HCT116 (cell line): ENCODE data around the gene C19orf25. TPM values are rescaled to one million over a fixed set of nuclear protein-coding genes. Genes with fewer than 3 reads are reported as not detected.

Experiments
- ATAC-seq: fragments of 200-7000 bp; cut with Tn5 transposase; 2 replicates; pipeline ENCODE4 v1.9.1; 2020; ENCODE audit warnings: mild to moderate bottlenecking, moderate library complexity
- BruUV-seq: library from RNA; stranded (reverse); fragments of 400-500 nt; replicated peaks from 2 replicates; lab custom pipeline; 2021; lab: Mats Ljungman, UMichigan
- CTCF ChIA-PET: fragments of 300-600 bp; sonication (Branson Sonifier 250); formaldehyde crosslinking; loops from one replicate; lab custom pipeline; 2021; ENCODE audit warnings: antibody characterized with exemption; lab: Charles Lee
- POLR2A ChIA-PET: fragments of 300-600, 350-600 bp; sonication (Branson Sonifier 250); formaldehyde crosslinking; loops from one replicate; lab custom pipeline; 2021; ENCODE audit warnings: antibody characterized with exemption; lab: Charles Lee
- RAD21 ChIA-PET, 2 experiments: fragments of 300-600 bp; sonication (Branson Sonifier 250); formaldehyde crosslinking; loops; one replicate each; lab custom pipeline; 2023; ENCODE audit warnings: low total read pairs in 2 of 2; ENCODE audit not compliant: uncharacterized antibody in 2 of 2, unreplicated experiment in 2 of 2, low non-redundant PET in 1 of 2; lab: Charles Lee
- DNase-seq: peaks from one replicate; pipeline ENCODE4 v3.0.0-alpha.2; 2010; ENCODE audit warnings: low read depth, low spot score
- H2AFZ ChIP-seq: fragments of 200-600 bp; shearing (Covaris generic), sonication (generic); 2 replicates; pipeline ENCODE4 v1.6.1; 2017; ENCODE audit warnings: low read depth, mixed run types, mixed read lengths, antibody characterized with exemption, low read length; ENCODE audit not compliant: poor library complexity, severe bottlenecking
- H3K27ac ChIP-seq: 2 replicates; pipeline ENCODE4 v1.5.1; 2012; ENCODE audit warnings: low read depth, low read length
- H3K27me3 ChIP-seq: fragments of 200-600 bp; sonication (generic); 2 replicates; pipeline ENCODE4 v1.6.1; 2016; ENCODE audit warnings: mixed run types, low read length, mixed read lengths; ENCODE audit not compliant: insufficient read depth
- H3K36me3 ChIP-seq, 2 experiments: fragments of 200-500 bp in 1 of 2; fragments of 200-600 bp in 1 of 2; sonication (Bioruptor generic) in 1 of 2; sonication (generic) in 1 of 2; 2 replicates each; pipeline versions ENCODE4 v1.5.1 to v1.6.1; 2014 to 2016; ENCODE audit warnings: low read length in 2 of 2, inconsistent platforms in 1 of 2, mixed read lengths in 1 of 2, mixed run types in 1 of 2; ENCODE audit not compliant: insufficient read depth in 2 of 2, control insufficient read depth in 1 of 2
- H3K4me1 ChIP-seq, 2 experiments: fragments of 200-600 bp in 1 of 2; sonication (generic) in 1 of 2; 2 replicates each; pipeline versions ENCODE4 v1.5.1 to v1.6.1; 2012 to 2017; ENCODE audit warnings: low read length in 2 of 2, inconsistent platforms in 1 of 2, mild to moderate bottlenecking in 1 of 2, mixed read lengths in 1 of 2, mixed run types in 1 of 2, moderate library complexity in 1 of 2; ENCODE audit not compliant: insufficient read depth in 2 of 2, control insufficient read depth in 1 of 2
- H3K4me2 ChIP-seq: fragments of 200-600 bp; sonication (generic); 2 replicates; pipeline ENCODE4 v1.6.1; 2017; ENCODE audit warnings: mixed run types, low read length, mixed read lengths
- H3K4me3 ChIP-seq, 2 experiments: fragments of 200-600 bp in 1 of 2; sonication (generic) in 1 of 2; replicated peaks in 1 of 2; 2 replicates each; pipeline ENCODE4 v1.5.1; 2011 to 2016; ENCODE audit warnings: low read length in 2 of 2, control low read depth in 1 of 2, low read depth in 1 of 2, mild to moderate bottlenecking in 1 of 2, mixed read lengths in 1 of 2, mixed run types in 1 of 2
- H3K79me2 ChIP-seq: fragments of 200-600 bp; sonication (generic); 2 replicates; pipeline ENCODE4 v1.6.1; 2017; ENCODE audit warnings: mild to moderate bottlenecking, mixed run types, low read length, moderate library complexity, mixed read lengths; ENCODE audit not compliant: insufficient read depth
- H3K9ac ChIP-seq: fragments of 200-600 bp; sonication (generic); 2 replicates; pipeline ENCODE4 v1.6.1; 2016; ENCODE audit warnings: low read length, mixed read lengths
- H3K9me2 ChIP-seq: fragments of 200-600 bp; sonication (generic), shearing (Covaris generic); 2 replicates; pipeline ENCODE4 v1.6.1; 2017; ENCODE audit warnings: mixed run types, mild to moderate bottlenecking, moderate library complexity; ENCODE audit not compliant: insufficient read depth
- H3K9me3 ChIP-seq, 2 experiments: fragments of 200-500 bp in 1 of 2; fragments of 200-600 bp in 1 of 2; sonication (Bioruptor generic) in 1 of 2; sonication (generic) in 1 of 2; 2 replicates each; pipeline ENCODE4 v1.6.1; 2014 to 2017; ENCODE audit warnings: low read length in 2 of 2, mixed read lengths in 2 of 2, inconsistent platforms in 1 of 2, low read depth in 1 of 2, mild to moderate bottlenecking in 1 of 2, mixed run types in 1 of 2, moderate library complexity in 1 of 2; ENCODE audit not compliant: control insufficient read depth in 1 of 2, insufficient read depth in 1 of 2
- H4K20me1 ChIP-seq: fragments of 200-600 bp; sonication (generic), shearing (Covaris generic); 2 replicates; pipeline ENCODE4 v1.6.1; 2017; ENCODE audit warnings: mixed run types, mild to moderate bottlenecking, moderate library complexity; ENCODE audit not compliant: insufficient read depth
- CBX3 ChIP-seq: IDR thresholded peaks from 2 replicates; pipeline ENCODE4 v1.6.1; 2012; ENCODE audit warnings: low read depth
- CEBPB ChIP-seq: IDR thresholded peaks from 2 replicates; pipeline ENCODE4 v1.6.1; 2012; ENCODE audit warnings: low read depth
- ELF1 ChIP-seq: IDR thresholded peaks from 2 replicates; pipeline ENCODE4 v1.6.1; 2012; ENCODE audit warnings: low read depth, borderline replicate concordance
- EZH2phosphoT487 ChIP-seq: fragments of 200-600 bp; IDR thresholded peaks from 2 replicates; pipeline ENCODE4 v1.6.1; 2018; ENCODE audit warnings: antibody characterized with exemption, borderline replicate concordance
- FOSL1 ChIP-seq: IDR thresholded peaks from 2 replicates; pipeline ENCODE4 v1.6.1; 2012; ENCODE audit warnings: low read depth
- JUND ChIP-seq: IDR thresholded peaks from 2 replicates; pipeline ENCODE4 v1.6.1; 2012
- MAX ChIP-seq: IDR thresholded peaks from 2 replicates; pipeline ENCODE4 v1.6.1; 2012
- POLR2AphosphoS5 ChIP-seq: IDR thresholded peaks from 2 replicates; pipeline ENCODE4 v1.6.1; 2011; ENCODE audit warnings: mild to moderate bottlenecking, low read depth, low read length, moderate library complexity
- RAD21 ChIP-seq: IDR thresholded peaks from 2 replicates; pipeline ENCODE4 v1.6.1; 2012; ENCODE audit warnings: low read depth, mild to moderate bottlenecking
- SIN3A ChIP-seq: IDR thresholded peaks from 2 replicates; pipeline ENCODE4 v1.6.1; 2012; ENCODE audit warnings: low read depth
- SP1 ChIP-seq: IDR thresholded peaks from 2 replicates; pipeline ENCODE4 v1.6.1; 2012; ENCODE audit warnings: low read depth
- SRF ChIP-seq: IDR thresholded peaks from 2 replicates; pipeline ENCODE4 v1.6.1; 2012; ENCODE audit warnings: low read depth
- TCF7L2 ChIP-seq: IDR thresholded peaks from 2 replicates; pipeline ENCODE4 v1.7.0; 2011; ENCODE audit warnings: borderline replicate concordance, inconsistent platforms; ENCODE audit not compliant: insufficient read depth, insufficient read length; ENCODE audit errors: extremely low read depth
- ZFX ChIP-seq: fragments of 450-650 bp; IDR thresholded peaks from 2 replicates; pipeline ENCODE4 v1.6.1; 2017
- intact Hi-C: fragments of 100-400 bp; cut with micrococcal nuclease; formaldehyde crosslinking; loops from 2 replicates; pipeline ENCODE4 v1.10.0; 2022
- total RNA-seq: library from RNA; stranded (reverse); gene quantifications from one replicate; pipeline ENCODE4 v1.2.1, GENCODE V29; 2021; ENCODE audit not compliant: unreplicated experiment
- TF ChIP-seq, protein P1 (sequence below): IDR thresholded peaks from 2 replicates; pipeline ENCODE4 v1.6.1; 2011; ENCODE audit warnings: mild to moderate bottlenecking, low read length, moderate library complexity; ENCODE audit not compliant: insufficient replicate concordance; ENCODE audit errors: extremely low read depth

Gene C19orf25
- total RNA-seq, 1 experiment from 2014 or later = 48.8 TPM

GRCh38 chr19:1525343-1525742 lies 46.3 kb upstream of the C19orf25 start:
- TF ChIP-seq SP1 (no peak), SRF (no peak), CBX3 (no peak), JUND (no peak), RAD21 (no peak), MAX (no peak), TCF7L2 (no peak), FOSL1 (no peak), ELF1 (no peak), ZFX (no peak), CEBPB (no peak), EZH2phosphoT487 (no peak), SIN3A (no peak), POLR2AphosphoS5 (no peak)
- TF ChIP-seq, protein P1, sequence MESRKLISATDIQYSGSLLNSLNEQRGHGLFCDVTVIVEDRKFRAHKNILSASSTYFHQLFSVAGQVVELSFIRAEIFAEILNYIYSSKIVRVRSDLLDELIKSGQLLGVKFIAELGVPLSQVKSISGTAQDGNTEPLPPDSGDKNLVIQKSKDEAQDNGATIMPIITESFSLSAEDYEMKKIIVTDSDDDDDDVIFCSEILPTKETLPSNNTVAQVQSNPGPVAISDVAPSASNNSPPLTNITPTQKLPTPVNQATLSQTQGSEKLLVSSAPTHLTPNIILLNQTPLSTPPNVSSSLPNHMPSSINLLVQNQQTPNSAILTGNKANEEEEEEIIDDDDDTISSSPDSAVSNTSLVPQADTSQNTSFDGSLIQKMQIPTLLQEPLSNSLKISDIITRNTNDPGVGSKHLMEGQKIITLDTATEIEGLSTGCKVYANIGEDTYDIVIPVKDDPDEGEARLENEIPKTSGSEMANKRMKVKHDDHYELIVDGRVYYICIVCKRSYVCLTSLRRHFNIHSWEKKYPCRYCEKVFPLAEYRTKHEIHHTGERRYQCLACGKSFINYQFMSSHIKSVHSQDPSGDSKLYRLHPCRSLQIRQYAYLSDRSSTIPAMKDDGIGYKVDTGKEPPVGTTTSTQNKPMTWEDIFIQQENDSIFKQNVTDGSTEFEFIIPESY = no peak
- no peaks in the 10 kb centered on the region for H3K9me3 ChIP-seq
- ATAC-seq (no peak), DNase-seq (no peak)
- RAD21 ChIA-PET = no interaction called here
- no peaks in the 10 kb centered on the region for H3K27me3 ChIP-seq
- no peak overlapping the region for H3K27ac ChIP-seq
- intact Hi-C loops = no loop called here
- H3K4me2 ChIP-seq = no peak overlapping the region
- no peak overlapping the region for H3K4me3 ChIP-seq
- CTCF ChIA-PET = no interaction called here
- H3K9me2 ChIP-seq = no peaks in the 10 kb centered on the region
- H3K79me2 ChIP-seq = no peaks in the 10 kb centered on the region
- no peaks in the 10 kb centered on the region for H4K20me1 ChIP-seq
- H2AFZ ChIP-seq = no peak overlapping the region
- POLR2A ChIA-PET = no interaction called here
- H3K36me3 ChIP-seq = no peaks in the 10 kb centered on the region
- BruUV-seq = no TSS peak
- no peak overlapping the region for H3K9ac ChIP-seq
- H3K4me1 ChIP-seq = no peaks in the 10 kb centered on the region
